ENCODE results near the gene TNFSF13.

The TNFSF13 gene

DNA sequence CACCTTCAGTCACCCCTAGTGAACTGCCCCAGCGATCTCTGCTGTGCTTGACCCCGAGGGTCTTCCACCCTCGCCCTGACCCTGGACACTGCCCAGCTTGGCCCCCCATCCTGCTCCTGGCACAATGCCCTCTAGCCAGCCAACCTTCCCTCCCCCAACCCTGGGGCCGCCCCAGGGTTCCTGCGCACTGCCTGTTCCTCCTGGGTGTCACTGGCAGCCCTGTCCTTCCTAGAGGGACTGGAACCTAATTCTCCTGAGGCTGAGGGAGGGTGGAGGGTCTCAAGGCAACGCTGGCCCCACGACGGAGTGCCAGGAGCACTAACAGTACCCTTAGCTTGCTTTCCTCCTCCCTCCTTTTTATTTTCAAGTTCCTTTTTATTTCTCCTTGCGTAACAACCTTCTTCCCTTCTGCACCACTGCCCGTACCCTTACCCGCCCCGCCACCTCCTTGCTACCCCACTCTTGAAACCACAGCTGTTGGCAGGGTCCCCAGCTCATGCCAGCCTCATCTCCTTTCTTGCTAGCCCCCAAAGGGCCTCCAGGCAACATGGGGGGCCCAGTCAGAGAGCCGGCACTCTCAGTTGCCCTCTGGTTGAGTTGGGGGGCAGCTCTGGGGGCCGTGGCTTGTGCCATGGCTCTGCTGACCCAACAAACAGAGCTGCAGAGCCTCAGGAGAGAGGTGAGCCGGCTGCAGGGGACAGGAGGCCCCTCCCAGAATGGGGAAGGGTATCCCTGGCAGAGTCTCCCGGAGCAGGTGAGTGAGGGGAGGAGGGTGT, at the start of gene TNFSF13:
Gene TNFSF13, plus strand, starts transcription at position 207 of the 776 bp plus-strand sequence. Its CDS starts 290 bp downstream, at position 497.
- no peak for FAIRE-seq

- no peak for FAIRE-seq
These were observed 49.7 kb upstream of the TNFSF13 start for GRCh38 chr17:7508846-7509245.

DNA sequence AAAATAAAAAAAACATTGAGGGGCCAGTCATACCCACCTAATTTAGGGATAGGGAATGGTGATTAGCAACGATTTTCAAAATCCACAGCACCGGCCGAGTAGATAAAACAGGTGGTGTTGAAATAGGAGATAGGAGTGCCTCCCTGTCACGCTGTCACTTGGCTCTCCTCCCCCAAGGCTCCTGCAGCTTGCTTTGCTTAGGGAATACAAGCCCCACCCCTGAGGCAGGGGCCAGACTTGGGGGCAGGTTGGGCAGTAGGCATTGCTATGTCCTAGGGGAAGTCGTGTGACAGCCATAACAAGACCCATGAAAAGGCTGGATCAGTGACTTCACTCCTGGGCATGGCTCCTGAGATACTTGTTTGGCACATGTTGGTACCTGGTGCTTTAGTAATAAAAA, 48.6 kb upstream of the TNFSF13 start:
- no peak for FAIRE-seq

- FAIRE-seq, result no peak
These were observed 47.4 kb upstream of the TNFSF13 start for GRCh38 chr17:7511108-7511507.

DNA sequence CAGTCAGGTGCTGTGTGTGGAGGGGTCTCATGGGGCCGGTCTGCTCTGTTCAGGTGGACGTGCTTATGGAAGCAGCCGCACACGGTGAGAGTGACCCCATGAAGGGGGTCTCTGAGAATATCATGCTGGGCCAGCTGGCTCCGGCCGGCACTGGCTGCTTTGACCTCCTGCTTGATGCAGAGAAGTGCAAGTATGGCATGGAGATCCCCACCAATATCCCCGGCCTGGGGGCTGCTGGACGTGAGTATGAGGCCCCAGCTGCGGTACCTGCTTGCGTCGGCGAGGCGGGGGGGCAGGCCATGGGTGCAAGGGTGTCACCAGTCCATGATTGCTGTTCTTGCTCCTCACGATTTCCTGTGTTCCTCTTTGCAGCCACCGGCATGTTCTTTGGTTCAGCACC, 46.4 kb upstream of the TNFSF13 start:
- no peak for FAIRE-seq

DNA sequence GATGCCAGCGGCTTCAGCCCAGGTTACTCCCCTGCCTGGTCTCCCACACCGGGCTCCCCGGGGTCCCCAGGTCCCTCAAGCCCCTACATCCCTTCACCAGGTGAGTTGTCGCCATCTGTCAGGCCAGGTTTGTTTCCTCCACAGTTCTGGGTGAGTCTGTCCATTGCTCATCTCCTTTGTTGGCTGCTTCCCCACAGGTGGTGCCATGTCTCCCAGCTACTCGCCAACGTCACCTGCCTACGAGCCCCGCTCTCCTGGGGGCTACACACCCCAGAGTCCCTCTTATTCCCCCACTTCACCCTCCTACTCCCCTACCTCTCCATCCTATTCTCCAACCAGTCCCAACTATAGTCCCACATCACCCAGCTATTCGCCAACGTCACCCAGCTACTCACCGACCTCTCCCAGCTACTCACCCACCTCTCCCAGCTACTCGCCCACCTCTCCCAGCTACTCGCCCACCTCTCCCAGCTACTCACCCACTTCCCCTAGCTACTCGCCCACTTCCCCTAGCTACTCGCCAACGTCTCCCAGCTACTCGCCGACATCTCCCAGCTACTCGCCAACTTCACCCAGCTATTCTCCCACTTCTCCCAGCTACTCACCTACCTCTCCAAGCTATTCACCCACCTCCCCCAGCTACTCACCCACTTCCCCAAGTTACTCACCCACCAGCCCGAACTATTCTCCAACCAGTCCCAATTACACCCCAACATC, 45.6 kb upstream of the TNFSF13 start:
- no peak for FAIRE-seq

- no peak for FAIRE-seq
These were observed 44.6 kb upstream of the TNFSF13 start for GRCh38 chr17:7513850-7514419.

- no peak for FAIRE-seq
These were observed 42.5 kb upstream of the TNFSF13 start for GRCh38 chr17:7515911-7516610.

- FAIRE-seq, result no peak
These were observed 35.5 kb upstream of the TNFSF13 start for GRCh38 chr17:7523033-7523432.

- FAIRE-seq, result no peak
These were observed 29.7 kb upstream of the TNFSF13 start for GRCh38 chr17:7528842-7529241.

GRCh38 chr17:7530023-7530900, 28.3 kb upstream of the TNFSF13 start:
- FAIRE-seq, result no peak

GRCh38 chr17:7538050-7538449, 20.5 kb upstream of the TNFSF13 start:
- FAIRE-seq, result no peak

DNA sequence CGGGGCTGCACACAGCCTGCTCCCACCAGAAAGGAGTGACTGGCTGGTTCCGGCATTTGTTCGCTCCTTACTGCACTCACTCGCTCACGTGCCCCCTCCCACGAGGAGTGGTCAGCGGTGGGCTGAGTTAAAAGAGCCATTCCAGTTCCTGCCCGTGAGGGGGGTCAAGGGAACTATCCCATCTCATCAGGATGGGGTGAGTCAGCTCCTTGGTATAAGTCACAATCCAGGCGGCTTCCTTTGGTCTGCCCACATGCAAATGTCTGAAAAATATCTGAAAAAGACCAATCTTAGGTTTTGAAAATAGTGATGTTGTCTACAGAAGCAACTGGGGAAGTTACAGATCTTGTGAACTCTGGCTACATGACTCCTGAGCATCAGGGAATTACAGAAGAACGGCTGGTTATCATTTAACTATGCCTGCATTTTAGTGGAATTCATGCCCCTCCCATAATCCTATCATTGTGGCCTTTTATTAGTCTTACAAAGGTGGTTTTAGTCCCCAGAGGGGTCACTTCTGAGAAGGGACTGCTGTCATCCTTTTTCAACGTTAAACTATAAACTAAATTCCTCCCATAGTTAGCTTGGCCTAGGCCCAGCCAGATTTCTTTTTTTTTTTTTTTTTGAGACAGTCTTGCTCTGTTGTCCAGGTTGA, 19.5 kb upstream of the TNFSF13 start:
- FAIRE-seq, result no peak

DNA sequence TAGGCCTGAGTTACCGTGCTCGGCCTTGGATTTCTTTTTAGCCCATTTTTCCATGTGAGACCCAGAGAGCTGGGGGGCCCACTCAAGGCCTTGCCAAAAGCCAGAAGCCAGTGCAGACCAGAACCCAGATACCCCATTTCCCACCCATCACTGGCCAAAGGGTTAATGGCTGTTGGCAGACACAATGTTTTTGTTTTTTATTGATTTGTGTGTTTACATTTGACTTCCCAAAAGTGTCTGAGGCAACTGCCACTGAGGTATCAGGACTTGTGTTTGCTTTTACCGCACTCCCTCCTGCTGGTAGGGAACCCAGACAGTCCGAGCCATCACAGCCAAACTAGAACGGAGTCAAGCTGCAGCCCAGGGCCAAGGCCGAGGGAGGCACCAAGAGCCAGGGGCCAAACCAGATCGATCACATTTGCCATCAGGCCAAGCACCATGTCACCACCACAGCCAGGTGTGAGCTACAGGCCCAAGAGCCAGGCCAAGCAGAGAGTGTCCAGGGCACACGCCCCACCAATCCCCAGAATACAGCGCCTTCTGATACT, 17.4 kb upstream of the TNFSF13 start:
- no peak for FAIRE-seq

GRCh38 chr17:7544911-7545310, 13.6 kb upstream of the TNFSF13 start:
- no peak for FAIRE-seq

- no peak for FAIRE-seq
These were observed 9.8 kb upstream of the TNFSF13 start, which contains the start of gene TNFSF12 for GRCh38 chr17:7548585-7549400. Gene TNFSF12 (plus strand): TSS chr17:7549058. CDS start chr17:7549154, 96 bp downstream.

DNA sequence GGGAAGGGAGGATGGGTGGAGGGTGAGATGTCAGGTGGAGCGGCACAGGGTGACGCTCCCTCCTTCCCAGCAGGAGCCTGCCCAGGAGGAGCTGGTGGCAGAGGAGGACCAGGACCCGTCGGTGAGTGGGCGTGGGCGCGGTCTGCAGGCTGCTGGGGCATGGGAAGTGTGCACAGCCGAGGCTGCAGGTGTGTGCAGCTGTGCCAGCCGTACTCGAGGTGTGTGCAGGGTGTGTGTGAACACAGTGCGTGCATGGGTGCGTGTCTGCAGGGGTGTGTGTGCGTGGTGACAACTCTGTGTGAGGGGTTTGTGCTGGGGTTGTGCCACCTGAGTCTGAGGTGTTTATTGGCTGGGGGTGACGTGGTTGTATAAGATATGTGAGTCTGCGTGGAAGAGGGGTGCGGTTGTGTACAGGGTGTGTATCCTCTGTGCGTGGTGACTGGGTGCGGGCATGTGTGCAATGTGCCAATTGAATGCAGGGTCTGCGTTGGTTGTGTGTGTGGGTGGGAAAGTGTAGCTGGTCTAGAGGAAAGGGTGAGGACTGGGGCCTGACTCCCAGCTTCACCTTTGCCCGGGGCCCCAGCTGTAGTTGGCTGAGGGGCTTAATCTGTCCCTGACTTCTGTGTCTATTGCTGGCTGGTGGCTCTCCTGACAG, 9.0 kb upstream of the TNFSF13 start:
- no peak for FAIRE-seq

GRCh38 chr17:7550344-7550743, 8.2 kb upstream of the TNFSF13 start:
- no peak for FAIRE-seq

GRCh38 chr17:7551396-7551795, 7.2 kb upstream of the TNFSF13 start:
- FAIRE-seq, result no peak

GRCh38 chr17:7552621-7553051, 5.9 kb upstream of the TNFSF13 start:
- FAIRE-seq, result no peak

Measured in TTC549 (cell line).